Measurements from ENCODE around the gene ERICH3. TPM values are rescaled to one million over a fixed set of nuclear protein-coding genes. Genes with fewer than 3 reads are reported as not detected.

The ERICH3 gene, protein sequence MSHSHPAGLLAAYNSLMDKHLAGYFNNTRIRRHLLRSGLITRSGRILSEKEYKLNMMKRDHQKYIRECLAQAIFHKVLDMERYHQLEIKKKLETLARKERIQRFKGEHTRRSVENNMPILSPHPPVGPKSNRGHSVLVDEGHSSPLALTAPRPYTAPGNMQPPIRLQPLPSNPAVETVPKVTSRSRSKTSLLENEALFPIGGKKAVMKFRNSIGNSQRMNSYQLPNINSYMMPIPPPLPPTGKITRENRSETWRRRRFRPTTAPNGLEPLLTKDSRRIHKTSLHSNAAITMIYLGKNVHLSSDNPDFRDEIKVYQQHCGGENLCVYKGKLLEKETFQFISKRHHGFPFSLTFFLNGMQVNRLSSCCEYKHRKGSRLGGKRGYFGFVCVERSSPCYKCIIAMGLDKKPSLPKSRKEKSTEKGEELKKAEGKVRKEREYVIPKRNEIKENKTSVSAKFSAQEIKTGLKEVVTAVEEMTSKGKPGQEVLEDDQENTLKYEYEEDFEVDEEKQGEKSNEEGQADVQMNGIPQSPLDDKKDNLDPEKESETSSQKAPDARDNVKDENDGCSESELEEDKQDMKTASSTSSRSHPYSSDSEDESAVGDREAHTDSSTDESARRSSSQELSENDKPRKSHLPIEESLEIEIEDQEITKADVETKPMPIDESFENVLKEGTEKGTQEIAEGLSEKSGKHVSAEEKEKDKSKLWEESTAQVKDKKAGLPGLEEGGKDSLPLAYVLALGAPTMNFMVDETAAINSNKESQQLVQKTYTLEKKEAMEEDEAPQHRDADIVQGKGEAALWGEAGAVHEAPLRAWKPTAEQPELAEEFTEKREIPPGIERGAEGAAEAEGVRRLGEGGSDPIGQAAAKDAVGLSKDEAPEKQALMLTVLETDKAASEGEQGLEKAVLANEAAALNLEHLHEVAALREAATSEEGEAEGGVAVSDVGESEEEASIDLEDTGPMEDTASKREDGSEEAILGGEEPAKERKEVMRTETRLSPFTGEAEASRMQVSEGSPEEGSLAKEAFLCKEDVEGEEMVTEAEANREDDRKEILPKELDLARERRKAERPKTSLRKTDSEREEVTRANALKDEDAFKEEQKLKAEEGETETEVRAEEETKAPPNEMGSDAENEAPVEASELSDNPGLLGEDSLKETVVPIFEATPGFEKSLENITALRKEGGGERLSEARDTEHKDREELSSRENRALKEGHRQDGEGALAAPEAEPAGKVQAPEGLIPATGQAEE (N-terminal part only)
- total RNA-seq (not detected), total RNA-seq (0.08 to 0.12 reads per million in 2 donors)

DNA sequence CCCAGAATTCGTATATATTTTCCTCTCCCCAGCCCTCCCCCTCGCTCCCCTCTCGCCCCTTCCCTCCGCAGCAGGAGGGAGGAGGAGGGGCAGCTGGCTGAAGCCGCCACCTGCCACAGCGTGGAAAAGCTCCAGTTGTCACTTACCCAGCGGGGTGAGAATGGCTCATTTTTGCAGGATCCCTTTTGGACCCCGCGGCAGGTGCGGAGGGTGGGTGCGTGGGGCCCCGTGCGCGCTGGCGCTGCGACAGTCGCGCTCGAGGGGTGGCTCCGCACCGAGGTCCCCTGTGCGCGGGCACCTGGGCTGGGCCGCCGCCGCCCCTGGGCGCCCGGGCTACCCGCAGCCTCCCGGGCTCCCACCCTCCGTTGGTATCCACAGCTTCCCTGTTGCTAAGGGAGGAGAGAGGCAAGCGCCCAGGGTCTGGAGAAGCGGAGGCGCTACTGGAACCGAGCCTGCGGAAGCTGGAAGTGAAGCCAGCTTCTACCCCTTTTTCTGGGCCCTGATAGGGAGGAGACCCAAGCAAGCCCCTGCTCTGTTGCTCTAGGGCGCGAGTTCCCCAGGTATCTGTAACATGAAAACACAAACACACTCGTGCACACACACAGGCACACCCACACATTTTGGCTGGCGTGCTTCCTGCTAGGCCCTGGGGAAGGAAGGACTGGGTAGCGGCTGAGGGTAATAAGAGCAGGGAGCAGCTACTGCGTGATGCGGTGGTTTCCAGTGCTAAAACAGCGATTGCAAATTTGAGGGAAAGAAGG is at the start of gene ERICH3:
Gene ERICH3, minus strand, starts transcription at position 442 of the 761 bp plus-strand sequence. Its CDS starts 273 bp downstream, at position 169.
- peaks cover 4% of the 10 kb centered on the region for H3K4me1 Mint-ChIP-seq

DNA sequence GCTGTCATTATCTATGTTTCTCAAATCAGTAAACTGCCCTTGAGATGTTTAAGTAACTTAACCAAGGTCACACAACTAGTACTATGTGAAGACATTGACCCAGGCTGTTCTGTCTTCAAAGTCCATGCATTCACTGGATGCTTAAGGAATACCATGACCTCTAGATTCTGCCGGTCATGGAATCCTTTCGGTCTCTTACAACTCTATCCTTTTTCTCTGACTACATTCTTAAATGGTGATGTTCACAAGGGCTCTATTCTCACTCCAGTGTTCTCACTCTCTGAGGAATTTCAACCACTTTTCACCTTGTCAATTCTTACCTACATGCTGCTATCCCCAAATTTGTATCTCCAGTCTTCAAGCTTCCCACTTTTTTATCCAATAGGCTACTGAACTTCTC is 44.0 kb upstream of the ERICH3 start:
- no peak overlapping the region for H3K4me3 Mint-ChIP-seq
- peaks cover 16% of the 10 kb centered on the region for H3K36me3 Mint-ChIP-seq (ENCODE audit: low read depth)
- H3K27ac Mint-ChIP-seq, result no peak overlapping the region
- peaks cover 12% of the 10 kb centered on the region for H3K4me1 Mint-ChIP-seq
- ATAC-seq (no peak), DNase-seq (no peak)
- H3K27me3 Mint-ChIP-seq, result no peaks in the 10 kb centered on the region
- H3K9me3 ChIP-seq (ENCODE audit: control insufficient read depth, low read length, poor library complexity, severe bottlenecking), result no peaks in the 10 kb centered on the region

More for the DNA sequence above, at the start of gene ERICH3:
- DNase-seq, result no peak
- H3K9me3 ChIP-seq (ENCODE audit: control insufficient read depth, low read length, poor library complexity, severe bottlenecking), result no peaks in the 10 kb centered on the region
- no peak for ATAC-seq
- peaks cover 39% of the 10 kb centered on the region for H3K27me3 Mint-ChIP-seq
- H3K27ac Mint-ChIP-seq, result no peak within 1 kb of the TSS
- H3K36me3 Mint-ChIP-seq (ENCODE audit: low read depth), result no peaks in the 10 kb centered on the region
- H3K4me3 Mint-ChIP-seq, result no peak within 1 kb of the TSS

DNA sequence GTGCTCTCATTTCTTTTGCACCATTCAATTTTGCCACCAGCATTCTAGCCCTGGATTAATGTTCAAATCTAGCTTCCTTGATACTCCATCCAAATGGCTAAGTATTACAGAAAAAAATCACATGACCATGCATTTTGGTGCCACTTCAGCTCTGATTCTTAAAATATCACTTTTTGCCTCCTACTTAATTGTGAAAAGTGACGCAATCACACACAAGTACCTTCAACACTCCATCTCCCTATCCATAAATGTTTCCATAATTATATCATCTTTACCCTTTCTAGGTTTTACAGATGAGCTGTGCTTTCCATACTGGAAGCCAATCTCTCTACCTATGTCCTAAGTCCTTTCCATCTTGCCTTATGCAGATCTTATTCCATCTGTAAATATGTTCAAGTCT is 43.2 kb upstream of the ERICH3 start:
- no peak for DNase-seq
- peaks cover 13% of the 10 kb centered on the region for H3K36me3 Mint-ChIP-seq (ENCODE audit: low read depth)
- H3K4me3 Mint-ChIP-seq, result no peak overlapping the region
- H3K27me3 Mint-ChIP-seq, result no peaks in the 10 kb centered on the region
- H3K27ac Mint-ChIP-seq, result no peak overlapping the region
- no peaks in the 10 kb centered on the region for H3K9me3 ChIP-seq (ENCODE audit: control insufficient read depth, low read length, poor library complexity, severe bottlenecking)
- peaks cover 10% of the 10 kb centered on the region for H3K4me1 Mint-ChIP-seq
- ATAC-seq, result no peak

DNA sequence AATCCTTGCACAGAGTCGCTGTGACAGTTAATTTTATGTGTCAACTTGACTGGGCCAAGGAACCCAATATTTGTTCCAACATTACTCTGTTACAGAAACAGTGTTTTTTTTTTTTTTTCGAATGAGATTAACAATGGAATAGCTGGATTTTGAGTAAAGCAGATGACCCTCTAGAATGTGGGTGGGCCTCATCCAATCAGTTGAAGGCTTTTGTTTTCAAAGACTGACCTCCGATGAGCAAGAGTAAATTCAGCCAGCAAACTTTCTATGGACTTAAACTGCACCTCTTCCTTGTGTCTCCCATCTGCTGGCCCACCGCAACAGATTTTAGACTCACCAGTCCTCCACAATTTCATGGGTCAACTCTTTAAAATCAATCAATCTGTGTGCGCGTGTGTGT is 42.2 kb upstream of the ERICH3 start:
- no peak overlapping the region for H3K27ac Mint-ChIP-seq
- no peak for ATAC-seq
- H3K9me3 ChIP-seq (ENCODE audit: control insufficient read depth, low read length, poor library complexity, severe bottlenecking), result no peaks in the 10 kb centered on the region
- peaks cover 10% of the 10 kb centered on the region for H3K36me3 Mint-ChIP-seq (ENCODE audit: low read depth)
- no peak for DNase-seq
- H3K4me1 Mint-ChIP-seq, result peaks cover 7% of the 10 kb centered on the region
- no peaks in the 10 kb centered on the region for H3K27me3 Mint-ChIP-seq
- H3K4me3 Mint-ChIP-seq, result no peak overlapping the region

DNA sequence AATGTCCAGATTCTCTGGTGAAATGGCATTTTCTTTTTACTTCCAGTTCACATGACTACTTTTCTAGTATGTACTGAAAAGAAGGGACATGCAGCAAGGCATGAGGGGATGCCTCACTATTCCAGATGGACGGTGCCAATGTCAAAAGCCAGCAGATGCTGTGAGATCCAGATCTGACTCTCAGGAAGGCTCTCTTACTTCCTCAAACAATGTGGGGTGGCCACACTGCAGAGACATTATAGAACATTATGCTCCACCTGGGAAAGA is 41.6 kb upstream of the ERICH3 start:
- no peak overlapping the region for H3K4me3 Mint-ChIP-seq
- H3K4me1 Mint-ChIP-seq, result peaks cover 8% of the 10 kb centered on the region
- no peaks in the 10 kb centered on the region for H3K27me3 Mint-ChIP-seq
- DNase-seq (no peak), ATAC-seq (no peak)
- H3K27ac Mint-ChIP-seq, result no peak overlapping the region
- H3K9me3 ChIP-seq (ENCODE audit: control insufficient read depth, low read length, poor library complexity, severe bottlenecking), result no peaks in the 10 kb centered on the region
- H3K36me3 Mint-ChIP-seq (ENCODE audit: low read depth), result peaks cover 9% of the 10 kb centered on the region

DNA sequence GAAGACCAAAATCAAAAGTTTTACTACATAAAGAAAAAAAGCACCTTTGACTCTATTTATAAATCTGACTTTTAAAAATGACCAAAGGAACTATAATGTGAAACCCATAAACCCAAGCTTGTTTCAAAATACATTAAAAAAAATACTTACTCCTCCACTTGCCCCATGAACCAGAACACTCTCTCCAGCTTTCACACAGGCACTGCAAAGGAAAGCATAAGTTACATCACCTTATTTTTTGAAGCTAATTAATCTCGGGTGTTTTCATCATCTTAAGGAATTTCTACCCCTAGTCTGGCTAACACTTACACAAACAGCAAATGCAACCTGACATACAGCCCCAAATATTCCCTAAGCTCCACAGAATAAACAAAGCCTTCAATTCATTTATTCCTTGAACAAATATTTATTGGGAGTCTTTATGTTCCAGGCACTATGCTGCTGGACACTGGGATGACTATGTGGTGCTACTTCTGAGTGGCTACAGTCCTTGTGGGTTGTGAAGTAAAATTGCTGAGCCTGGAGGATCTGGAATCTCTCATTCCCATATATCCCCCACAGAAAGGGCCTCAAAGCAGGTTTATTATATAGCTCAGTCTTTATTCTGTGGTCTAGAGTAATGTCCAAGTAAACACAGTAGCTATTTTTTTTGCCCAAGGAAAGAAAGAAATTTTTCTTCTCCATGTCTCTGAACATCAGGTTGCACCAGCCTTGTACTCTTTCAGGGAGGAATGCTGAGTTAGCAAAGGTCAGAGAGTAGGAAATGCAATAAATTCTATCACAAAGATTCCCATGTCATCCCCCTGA is 41.0 kb upstream of the ERICH3 start:
- DNase-seq, result no peak
- H3K27ac Mint-ChIP-seq, result no peak overlapping the region
- ATAC-seq, result no peak
- no peak overlapping the region for H3K4me3 Mint-ChIP-seq
- H3K9me3 ChIP-seq (ENCODE audit: control insufficient read depth, low read length, poor library complexity, severe bottlenecking), result no peaks in the 10 kb centered on the region
- no peaks in the 10 kb centered on the region for H3K27me3 Mint-ChIP-seq
- peaks cover 7% of the 10 kb centered on the region for H3K36me3 Mint-ChIP-seq (ENCODE audit: low read depth)
- peaks cover 6% of the 10 kb centered on the region for H3K4me1 Mint-ChIP-seq

DNA sequence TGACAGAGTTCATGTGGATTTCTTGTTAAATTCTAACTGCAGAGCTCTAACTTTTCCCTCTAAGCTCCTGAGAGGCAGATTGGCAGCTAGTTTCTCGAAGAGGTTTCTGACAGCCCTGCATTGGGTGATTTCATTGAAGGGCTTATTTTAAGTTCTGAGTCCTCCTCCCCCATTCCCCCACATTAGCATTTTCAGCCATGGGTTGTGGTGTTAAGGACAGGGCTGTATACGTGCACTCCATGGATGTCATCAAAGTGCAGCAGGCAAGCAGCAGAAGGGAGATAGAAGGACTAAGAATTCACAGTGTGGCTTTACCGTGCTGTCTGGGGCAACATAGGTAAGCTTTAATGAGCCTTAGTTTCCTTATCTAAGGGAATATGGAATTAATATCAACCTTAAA is 40.3 kb upstream of the ERICH3 start:
- no peak for ATAC-seq
- Mint-ChIP-seq H3K4me1 (peaks cover 6% of the 10 kb centered on the region), H3K27me3 (no peaks in the 10 kb centered on the region), H3K36me3 (ENCODE audit: low read depth) (peaks cover 10% of the 10 kb centered on the region), H3K4me3 (no peak overlapping the region), H3K27ac (no peak overlapping the region)
- DNase-seq, result no peak
- no peaks in the 10 kb centered on the region for H3K9me3 ChIP-seq (ENCODE audit: control insufficient read depth, low read length, poor library complexity, severe bottlenecking)

DNA sequence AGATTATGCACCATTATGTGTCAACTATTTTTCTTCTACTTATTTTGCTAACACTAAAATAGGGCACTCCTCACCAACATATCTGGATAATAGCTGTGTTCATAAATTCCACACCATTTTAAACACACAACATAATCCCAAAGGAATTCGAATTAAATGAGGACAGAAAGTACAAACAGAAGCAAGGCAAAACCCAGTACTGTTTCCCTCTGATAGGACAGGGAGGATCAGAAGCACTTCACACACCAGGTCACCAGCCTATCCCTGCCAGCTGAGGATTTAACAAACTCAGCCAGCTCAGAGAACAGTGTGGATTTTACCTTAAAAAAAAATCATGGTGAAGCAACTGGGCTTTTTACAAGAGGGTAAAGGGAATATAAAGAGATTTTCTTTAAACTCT is 39.3 kb upstream of the ERICH3 start:
- Mint-ChIP-seq H3K27ac (no peak overlapping the region), H3K36me3 (ENCODE audit: low read depth) (peaks cover 20% of the 10 kb centered on the region), H3K27me3 (no peaks in the 10 kb centered on the region), H3K4me1 (peaks cover 10% of the 10 kb centered on the region), H3K4me3 (no peak overlapping the region)
- no peaks in the 10 kb centered on the region for H3K9me3 ChIP-seq (ENCODE audit: control insufficient read depth, low read length, poor library complexity, severe bottlenecking)
- no peak for DNase-seq
- no peak for ATAC-seq

DNA sequence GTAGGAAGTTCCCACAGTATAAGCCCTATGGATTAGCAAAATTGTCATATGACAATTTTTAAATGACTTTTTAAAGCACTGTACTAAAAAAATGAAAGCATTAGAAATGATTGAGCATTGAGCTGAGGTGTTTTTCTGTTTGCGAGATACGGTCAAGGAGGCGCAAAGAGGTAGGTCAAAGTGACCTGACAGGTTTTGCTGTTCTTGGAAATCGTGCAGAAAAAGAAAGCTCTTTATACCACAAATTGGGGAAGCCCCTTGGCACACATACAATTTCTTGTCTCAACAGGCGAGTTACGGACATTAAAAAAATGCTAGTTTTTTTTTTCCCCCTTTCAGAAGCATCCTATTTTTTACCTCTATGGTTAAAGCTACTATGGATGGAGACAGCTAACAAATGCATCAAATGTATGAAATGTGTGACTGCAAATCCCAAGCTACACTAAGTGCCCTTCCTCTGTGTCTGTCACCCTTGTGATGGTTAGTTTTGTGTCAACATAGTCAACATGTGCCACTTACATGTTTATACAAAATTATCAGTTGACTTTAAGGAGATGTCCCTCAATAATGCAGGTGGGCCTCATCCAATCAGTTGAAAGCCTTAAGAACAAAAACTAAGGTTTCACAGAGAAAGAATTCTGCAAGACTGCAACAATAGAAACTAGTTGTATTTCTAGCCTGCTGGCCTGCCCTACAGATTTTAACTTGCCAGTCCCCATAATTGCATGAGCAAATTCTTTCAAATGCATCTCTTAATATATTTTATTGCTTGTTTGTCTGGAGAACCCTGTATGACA is 30.0 kb upstream of the ERICH3 start:
- DNase-seq, result no peak
- H3K27ac Mint-ChIP-seq, result no peak overlapping the region
- H3K9me3 ChIP-seq (ENCODE audit: control insufficient read depth, low read length, poor library complexity, severe bottlenecking), result no peaks in the 10 kb centered on the region
- H3K4me1 Mint-ChIP-seq, result peaks cover 6% of the 10 kb centered on the region
- peaks cover 17% of the 10 kb centered on the region for H3K36me3 Mint-ChIP-seq (ENCODE audit: low read depth)
- no peaks in the 10 kb centered on the region for H3K27me3 Mint-ChIP-seq
- ATAC-seq, result no peak
- H3K4me3 Mint-ChIP-seq, result no peak overlapping the region

DNA sequence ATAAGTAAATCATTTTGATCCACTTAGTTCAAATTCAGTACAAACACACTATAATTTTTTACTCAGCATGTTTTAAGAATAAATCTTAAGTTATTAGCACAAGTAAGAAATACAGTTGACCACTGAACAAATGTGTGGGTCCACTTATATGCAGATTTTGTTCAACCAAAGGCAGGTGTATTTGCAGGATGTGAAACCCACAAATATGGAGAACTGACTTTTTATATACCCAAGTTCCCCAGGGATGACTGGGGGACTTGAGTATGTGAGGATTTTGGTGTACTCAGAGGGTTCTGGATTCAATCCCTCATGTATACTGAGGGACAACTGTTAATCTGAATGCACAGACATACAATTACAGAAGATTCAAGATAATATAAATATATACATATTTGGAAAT is 25.7 kb upstream of the ERICH3 start:
- H3K36me3 Mint-ChIP-seq (ENCODE audit: low read depth), result peaks cover 11% of the 10 kb centered on the region
- no peaks in the 10 kb centered on the region for H3K27me3 Mint-ChIP-seq
- no peak overlapping the region for H3K4me3 Mint-ChIP-seq
- no peak overlapping the region for H3K27ac Mint-ChIP-seq
- peaks cover 5% of the 10 kb centered on the region for H3K4me1 Mint-ChIP-seq
- no peak for ATAC-seq
- H3K9me3 ChIP-seq (ENCODE audit: control insufficient read depth, low read length, poor library complexity, severe bottlenecking), result no peaks in the 10 kb centered on the region
- no peak for DNase-seq

DNA sequence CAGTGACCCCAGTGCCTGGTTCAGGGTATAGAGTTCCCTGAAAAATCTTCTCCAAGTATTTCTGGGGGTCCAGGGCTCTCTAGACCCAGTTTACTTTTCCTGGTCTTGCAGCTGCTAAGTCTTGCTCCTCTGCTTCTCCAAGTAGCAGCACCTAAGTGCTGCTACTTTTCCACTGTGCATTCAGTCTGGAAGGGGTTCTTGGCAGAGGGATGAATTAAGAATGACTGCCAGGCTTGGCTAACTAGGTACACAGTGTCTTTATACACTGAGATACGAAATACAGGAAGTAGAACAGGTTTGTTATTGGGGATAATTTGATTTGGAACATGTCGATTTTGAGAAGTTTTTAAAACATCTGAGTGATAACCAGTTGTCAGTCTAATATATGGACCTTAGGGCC is 24.2 kb upstream of the ERICH3 start:
- H3K27ac Mint-ChIP-seq, result peak overlapping the region; percentile 65
- H3K36me3 Mint-ChIP-seq (ENCODE audit: low read depth), result peaks cover 8% of the 10 kb centered on the region
- no peaks in the 10 kb centered on the region for H3K9me3 ChIP-seq (ENCODE audit: control insufficient read depth, low read length, poor library complexity, severe bottlenecking)
- no peaks in the 10 kb centered on the region for H3K27me3 Mint-ChIP-seq
- no peak overlapping the region for H3K4me3 Mint-ChIP-seq
- H3K4me1 Mint-ChIP-seq, result peaks cover 5% of the 10 kb centered on the region
- DNase-seq (no peak), ATAC-seq (no peak)
